ENCODE measurements around the gene TSPAN18.

TSPAN18 gene

DNA sequence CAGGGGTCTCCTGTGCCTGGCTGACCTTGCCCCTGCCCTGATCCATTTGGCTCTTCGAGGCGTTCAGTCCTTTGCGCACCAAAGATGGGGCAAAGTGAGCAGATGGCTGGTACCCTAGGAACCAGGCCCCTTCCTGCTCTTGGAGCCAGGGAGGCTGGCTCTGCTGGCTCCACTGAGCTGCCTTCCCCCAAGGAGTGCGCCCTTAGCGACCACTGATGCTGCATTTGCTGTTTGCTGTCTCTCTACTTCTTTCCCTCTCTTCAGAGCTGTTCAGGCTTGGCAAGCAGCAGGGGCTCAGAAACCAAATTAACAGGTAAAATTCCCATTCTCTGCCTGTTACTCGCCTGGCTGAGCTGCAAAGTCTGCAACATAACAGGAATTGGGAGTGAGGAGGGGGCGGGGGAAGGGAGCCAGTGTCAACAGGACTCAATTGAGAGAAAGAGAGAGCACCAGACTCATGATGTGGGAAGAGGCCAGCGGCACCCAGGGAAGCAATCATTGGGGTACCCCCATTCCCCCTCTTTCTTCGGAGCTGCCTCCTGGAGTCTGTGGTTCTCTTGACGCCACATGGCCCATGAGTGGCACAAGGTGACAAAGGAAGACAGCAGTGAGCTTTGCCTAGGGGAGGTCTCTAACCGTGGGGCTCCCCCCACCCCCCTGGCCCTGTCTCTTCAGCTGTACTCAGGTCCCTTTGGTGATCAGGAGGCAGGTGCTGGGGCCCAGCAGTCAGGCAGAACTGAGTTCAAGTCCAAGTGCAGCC lies 121.6 kb downstream of the TSPAN18 start:
- DNase-seq (ENCODE audit: low read depth): no peak

DNA sequence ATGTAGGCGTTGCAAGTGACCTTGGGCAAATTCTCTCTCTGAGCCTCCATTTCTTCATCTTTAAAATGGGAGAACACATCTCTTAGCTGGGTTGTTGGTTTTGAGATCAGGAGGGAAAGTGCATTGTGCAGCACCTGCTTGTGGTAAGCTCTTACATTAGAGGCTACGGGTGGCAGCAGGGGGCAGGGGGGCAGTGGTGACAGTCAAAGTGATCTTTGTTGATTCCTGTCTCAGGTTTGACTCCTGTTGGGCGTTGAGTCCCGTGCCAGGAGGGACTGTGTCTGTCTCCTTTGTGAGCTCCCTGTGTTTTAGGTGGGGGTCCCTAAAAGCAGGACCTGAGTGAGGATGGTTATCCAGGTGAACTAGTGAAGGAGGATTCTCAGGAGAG lies 122.2 kb downstream of the TSPAN18 start:
- no peak for DNase-seq (ENCODE audit: low read depth)

DNA sequence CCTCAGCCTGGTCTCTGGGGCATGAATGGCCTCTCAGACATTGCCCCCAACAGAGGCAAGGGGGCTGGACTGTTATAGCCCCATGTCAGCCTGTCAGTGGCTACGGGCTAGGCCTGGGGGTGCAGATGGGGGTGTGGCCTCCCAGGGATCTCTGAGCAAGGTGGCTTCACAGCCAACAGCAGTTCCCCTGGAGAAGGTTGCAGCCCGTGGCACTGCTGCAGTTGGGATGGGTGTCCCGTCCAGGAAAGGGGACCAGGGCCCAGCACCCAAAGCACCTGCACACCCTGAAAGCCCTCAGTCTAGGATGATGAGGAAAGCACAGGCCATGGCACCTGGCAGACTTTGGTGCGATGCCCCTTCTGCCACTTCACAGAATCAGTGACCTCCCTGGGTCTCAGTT lies 122.7 kb downstream of the TSPAN18 start:
- DNase-seq (ENCODE audit: low read depth): no peak

DNA sequence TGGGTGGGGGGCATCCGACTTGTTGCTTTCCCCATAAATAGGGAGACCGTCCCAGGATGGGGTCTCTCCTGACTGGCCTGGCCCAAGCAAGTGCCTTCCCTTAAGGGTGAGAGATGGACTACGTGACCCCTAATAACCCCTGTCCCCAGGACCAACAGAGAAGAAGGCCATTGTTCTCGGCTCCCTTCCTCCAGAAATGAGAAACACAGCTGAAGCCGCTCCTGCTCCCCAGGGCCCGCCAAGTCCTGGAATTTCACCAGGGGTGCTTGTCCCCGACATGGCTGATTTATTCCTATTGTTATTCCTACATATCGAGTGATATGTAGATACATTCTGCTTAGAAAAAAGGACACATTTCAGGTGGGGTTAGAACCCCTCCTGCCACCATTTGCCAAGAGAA lies 123.2 kb downstream of the TSPAN18 start:
- DNase-seq (ENCODE audit: low read depth): no peak

DNA sequence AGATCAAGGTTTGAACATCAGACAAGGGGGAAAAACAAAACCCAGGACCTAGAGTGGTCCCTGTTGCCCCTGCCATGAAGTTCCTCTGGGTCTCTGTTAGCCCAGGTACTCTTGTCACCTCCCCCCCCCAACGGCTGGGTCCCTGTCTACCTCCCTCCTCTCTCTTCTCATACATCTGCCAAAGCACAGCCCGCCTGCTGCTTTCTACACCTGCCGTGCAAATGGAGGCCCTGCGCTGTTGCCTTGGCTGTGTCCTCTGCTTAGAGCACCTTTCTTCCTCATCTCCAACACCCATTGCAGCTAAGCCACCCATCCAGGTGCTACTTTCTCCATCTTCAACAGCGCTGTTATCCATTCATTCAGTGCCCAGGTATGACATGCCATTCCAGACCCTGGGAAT lies 124.7 kb downstream of the TSPAN18 start:
- DNase-seq (ENCODE audit: low read depth): no peak

DNA sequence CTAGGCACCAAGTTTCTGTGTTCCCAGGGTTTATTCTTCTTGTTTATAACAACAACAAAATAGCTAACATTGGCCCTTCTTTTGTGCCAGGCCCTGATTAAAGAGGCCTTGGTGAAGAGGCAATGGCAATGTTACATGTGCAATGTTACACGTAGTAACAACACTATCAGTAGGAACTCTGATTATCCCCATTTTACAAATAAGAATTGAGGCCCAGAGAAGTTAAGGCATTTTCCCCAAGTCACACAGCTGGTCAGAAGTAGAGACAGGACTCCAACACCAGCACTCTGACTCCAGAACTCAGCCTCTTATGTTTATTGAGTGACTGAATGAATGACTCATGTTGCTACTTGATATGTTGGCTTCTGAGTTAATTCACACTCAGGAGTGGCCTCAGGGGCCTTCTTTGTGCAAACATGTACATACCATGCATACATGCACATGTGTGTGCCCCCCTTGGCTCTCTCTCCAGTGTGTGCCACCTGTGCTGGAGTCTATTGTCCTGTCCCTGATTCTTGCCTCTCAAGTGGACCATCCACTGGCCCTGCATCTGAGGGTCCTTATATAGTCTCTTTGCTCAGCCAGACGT lies 125.5 kb downstream of the TSPAN18 start:
- DNase-seq (ENCODE audit: low read depth): no peak

DNA sequence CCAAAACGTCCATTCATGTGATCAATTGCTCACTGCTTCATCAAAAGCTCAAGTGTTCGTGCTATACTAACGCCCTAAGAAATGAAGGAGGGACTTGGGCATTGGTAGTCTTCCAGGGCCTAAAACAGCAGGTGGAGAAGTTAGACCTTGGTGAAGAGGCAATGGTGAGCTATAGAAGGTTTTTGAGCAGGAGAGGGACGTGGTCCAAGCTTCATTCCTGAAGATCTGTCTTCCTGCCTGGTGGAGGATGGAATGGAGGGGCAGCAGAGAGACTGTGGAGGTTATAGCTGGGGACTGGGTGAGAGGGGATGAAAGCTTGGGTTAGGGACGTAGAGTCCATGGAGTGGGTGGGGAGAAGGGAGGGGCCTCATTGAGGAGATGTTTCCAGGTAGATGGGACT lies 126.2 kb downstream of the TSPAN18 start:
- DNase-seq (ENCODE audit: low read depth): no peak

DNA sequence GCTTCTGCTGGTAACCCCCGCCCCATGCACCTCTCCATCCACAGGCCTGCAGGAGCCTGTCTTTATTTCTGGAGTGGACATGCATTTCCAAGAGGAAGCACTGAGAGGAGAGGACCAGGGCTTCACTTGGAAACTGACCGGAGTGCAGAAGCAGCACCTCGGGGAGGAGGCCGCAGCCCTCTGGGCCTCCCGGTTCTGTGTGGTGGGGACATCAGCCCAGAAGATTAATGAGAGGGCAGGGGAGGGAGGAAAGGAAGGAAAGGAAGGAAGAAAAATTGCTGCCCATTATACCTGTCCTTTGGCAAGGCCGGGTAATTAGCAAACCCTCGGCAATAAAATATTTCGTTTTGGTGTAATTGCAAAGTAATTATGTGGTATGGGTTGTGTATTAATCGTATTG lies 126.9 kb downstream of the TSPAN18 start:
- DNase-seq (ENCODE audit: low read depth): no peak

DNA sequence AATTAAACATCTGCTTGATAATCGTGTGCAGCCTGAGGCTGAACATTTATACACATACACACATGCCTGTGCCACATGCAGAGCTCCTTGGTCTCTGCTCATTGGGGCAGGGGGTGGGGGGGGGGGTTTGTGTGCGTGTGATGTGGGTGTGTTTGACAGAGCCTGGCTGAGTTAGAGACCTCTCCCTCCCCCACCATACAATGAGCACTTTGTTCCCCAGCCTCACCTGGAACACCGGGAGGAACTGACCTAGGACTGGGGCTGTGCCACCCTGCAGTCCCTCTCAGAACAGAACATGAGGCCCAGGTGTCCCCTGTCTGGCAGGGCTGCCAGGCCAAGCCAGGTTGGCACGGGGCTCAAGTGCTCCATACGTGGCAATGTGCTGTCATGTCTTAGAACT lies 127.3 kb downstream of the TSPAN18 start:
- DNase-seq (ENCODE audit: low read depth): no peak

DNA sequence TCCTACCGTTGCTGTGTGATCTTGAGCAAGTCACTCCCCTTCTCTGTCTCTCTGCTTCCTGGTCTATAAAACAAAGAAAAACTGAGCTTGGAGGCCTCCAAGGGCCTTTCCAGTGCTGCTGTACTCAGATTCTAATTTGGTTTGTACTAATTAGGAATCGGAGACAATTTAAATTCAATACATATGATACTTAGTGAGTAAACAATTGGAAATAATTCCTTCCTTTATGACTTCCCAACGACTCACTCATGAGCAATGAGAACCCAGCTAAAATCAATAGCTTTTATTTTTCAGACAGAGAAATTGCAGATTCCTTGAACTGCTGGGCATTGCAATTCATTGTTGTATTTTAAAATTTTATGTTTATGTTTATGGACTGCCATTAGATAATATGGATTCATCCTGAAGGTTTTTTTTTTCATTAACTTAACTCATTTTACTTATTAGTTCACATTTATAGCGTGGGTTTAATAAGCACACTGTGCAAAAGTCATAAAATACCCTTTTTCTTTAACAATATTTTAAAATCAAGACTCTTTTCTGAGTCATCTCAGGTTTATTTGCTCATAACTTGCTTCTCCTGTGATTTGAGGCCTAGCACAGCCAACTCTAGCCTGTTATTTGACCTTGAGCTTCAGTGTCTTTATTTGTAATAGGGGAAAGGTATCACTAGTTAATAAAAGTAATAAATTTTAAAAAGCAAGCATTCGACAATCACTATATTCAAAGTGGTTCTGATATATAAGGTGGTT lies 128.2 kb downstream of the TSPAN18 start:
- DNase-seq (ENCODE audit: low read depth): no peak

DNA sequence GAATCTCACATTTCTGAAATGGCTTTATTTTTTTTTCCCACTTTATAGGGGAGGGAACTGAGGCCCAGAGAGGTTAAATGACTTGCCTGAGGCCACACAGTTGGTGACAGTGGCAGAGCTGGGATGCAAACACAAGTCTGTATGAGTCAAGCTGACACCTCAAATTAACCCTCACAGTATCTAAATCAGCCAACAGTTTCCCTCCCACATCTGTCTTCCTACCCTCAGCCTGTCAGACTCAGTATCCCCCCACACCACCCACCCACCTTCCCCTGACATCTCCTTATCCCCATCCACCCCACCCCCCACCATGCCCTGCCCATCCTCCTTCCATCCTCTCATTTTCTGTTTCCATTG lies 128.7 kb downstream of the TSPAN18 start:
- DNase-seq (ENCODE audit: low read depth): no peak

DNA sequence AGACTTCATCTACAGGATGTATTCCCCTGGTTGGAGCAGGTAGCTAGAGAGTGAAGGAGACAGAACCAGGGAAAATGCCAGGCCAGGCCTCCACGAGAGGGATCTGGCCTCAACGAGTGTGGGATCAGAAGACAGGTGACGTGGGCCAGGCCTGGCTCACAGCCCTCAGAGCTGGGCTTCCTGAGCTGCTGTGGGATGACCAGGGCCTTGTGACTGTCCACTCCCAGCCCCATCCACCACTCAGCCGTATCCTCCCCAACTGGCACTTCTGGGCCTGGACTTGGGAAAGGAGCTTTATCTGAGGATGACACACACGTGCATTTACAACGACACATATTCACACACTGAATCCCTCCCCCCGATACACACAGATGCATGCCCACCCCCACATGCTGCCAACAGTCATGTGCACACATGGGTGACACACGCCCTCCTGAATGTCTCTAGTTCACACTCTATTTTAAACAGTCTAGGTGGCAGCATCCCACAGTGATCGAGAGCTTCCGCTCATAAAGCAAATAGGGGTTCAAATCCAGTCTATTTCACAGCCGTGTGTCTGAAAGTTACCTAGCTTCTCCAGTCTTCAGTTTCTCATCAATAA lies 130.8 kb downstream of the TSPAN18 start:
- no peak for DNase-seq (ENCODE audit: low read depth)

DNA sequence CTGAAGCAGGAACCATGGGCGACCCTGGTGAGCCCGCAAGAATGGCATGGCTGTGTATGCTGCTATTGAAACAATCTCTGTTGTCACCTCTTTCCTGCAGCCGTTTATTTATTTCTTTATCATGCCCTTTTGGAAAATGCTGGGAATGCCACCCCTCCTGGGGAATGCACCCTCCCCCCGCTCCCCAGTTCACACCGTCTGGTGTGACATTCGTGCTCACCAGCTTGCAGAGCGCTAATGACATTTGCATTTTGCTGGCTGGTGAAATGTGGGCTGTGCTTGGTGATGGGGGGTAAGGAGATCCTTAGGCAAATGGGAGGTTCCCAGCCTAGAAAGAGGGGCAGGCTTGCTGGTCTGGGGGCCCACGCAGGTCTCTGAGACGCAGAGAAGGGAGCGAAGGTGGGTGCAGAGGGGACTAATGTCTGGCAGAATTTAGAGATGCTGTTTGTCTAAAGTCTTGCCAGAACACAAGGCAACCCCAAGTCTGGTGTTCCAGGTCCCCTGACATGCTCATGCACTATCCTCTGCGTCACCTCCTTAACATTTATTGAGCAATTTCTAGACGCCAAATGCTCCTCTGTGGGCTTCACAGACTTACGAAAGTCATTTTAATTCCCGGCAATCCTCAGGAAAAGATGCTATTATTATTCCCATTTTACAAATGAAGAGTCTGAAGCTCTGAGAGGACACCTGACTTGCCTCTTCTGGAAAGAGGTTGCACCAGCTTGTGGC lies 132.2 kb downstream of the TSPAN18 start:
- no peak for DNase-seq (ENCODE audit: low read depth)

DNA sequence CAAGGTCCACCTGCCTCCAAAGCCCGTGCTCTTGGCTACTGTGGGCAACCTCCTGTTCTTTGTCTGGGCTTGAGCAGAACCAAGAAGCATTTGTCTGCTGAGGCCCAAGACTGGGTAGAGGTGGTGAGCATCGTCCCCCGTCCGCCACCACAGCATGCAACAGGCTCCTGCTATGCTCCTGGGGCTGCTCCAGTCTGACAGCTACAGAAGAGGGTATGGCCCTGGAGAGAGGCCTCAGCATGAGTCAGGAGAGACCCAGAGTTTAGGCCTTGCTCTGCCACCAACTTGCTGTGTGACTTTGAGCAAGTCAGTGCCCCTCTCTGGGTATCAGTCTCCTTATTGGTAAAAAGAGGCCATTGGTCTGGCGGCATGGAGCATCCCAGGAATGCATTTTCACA lies 132.8 kb downstream of the TSPAN18 start:
- DNase-seq (ENCODE audit: low read depth): no peak

DNA sequence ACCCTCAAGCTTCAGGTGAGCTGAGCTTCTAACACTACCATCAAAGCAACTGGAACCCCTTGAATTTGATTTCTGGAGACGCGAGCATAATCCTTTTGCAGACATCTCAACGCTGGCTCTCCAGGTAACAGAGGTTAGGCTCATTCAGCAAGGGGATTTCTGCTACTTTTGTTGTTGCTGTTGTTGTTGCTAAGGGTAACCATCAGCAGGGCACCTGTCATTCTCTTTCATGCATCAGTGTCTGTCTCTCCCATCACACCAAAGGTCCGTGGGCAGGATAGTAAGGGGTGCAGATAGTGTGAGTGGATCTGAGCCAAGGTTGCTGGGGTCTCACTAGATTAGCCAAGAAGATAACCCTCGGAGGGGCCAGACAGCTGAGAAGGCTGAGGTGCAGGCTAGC lies 133.6 kb downstream of the TSPAN18 start:
- DNase-seq (ENCODE audit: low read depth): no peak

DNA sequence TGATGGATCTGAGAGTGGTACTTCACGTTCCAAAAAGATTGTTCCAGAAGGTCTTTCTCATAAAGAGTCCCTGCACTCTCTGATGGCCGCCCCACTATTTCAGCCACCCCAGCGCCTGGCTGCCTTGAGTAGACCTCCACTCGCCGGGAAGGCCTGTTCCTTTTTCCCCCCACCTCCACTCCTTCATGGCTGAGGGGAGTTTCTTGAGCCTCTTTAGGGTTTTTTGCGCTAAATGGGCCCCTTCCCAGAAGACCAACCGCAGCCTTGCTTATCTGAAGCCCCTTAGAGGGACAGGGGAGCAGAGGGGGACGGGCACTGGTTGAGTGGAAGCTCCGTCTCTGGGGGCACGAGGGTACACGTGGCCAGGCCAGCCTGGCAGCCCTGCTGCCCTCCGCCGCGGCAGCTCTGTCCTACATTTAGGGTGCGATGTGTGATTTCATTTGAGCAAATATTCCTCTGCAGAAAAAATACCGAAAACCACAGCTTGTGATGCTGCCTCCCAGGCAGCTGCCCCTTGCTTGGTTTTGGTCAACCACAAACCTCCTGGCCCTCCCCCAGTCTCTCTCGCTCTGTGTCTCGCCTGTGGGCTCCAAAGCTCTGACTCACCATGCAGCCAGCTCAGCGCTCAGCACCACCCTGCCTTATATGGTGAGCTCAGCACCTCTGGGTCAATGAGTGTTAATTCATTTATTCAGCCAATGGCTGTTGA lies 135.2 kb downstream of the TSPAN18 start:
- DNase-seq (ENCODE audit: low read depth): peak; percentile 99

DNA sequence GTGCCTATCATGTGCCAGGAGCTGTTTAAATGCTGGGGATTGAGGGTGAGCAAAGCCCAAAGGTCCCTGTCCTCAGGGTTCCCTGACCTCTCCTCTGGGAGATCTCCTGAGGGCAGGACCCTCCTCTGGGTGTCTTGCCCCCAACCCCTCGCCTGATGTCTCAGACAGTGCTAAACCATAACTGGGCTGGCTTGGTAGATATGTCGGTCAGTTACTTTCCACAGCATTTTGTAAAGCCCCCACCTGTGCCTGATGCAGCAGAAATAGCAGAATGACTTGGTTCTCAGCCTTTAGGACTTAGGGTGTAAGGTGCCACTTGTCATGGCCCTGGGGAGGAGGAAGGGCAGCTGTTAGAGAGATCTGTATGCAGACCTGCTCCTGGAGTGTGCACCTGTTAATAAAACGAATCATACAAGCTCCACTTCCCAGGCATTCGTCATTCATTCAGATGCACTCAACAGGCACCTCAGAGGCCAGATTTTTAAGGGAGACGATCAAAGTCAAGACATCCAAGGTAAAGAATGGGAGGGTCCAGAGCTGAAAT lies 135.9 kb downstream of the TSPAN18 start:
- DNase-seq (ENCODE audit: low read depth): no peak

DNA sequence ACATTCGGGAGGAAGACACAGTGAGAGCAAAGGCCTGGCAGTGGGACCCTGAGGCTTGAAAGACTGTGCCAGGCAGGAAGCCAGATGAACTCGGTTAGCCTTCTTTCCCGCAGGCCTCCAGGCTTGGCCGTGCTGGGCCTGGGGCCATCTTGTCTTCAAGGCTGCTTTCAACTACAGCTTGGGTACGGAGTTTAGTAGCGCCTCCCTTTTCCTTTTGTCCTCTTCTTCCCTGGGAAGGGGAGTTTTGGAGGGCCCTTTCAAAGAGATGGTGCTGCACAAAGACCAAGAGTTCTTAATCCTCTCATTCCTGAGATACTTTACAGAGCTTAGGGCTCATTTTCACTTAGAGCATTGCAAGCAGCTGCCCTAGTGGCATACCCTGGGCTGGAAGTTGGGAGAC lies 136.5 kb downstream of the TSPAN18 start:
- DNase-seq (ENCODE audit: low read depth): no peak

DNA sequence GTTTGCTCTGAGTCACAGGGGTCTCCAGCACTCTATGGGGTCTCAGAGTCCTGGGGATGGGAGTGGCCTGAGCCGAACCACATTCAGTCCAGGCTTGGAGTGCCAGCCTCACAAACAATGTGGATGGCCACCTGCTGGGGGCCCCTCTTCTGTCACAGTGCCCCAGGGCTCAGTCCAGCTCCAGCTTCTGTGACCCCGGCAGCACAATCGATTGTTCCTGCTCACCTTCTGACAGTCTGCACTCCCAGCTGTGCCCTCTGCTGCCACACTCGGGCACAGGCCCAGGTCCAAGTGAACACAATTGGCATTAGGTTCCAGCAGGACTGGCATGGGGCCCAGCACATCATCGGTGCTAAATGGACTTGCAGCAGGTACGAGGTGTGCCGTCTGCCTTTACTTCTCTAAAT lies 139.1 kb downstream of the TSPAN18 start:
- DNase-seq (ENCODE audit: low read depth): no peak

DNA sequence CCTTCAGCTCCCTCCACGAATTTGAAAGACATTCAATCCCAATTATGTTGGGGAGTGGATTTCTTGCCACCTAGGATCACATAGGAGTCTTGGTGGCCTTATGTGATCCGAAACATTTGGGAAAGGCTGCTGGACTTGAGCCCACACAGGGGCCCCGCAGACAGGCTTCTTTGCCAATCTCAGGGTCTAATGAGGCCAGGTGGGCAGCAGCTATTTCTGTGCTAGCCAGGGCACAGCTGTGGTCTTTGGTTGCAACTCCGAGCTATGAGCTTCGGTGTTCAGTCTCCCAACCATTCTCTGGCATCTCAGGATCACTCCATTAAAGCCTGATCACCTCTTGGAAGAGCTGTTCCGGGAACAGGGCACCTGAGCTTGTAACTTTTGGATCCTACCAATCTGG lies 139.5 kb downstream of the TSPAN18 start:
- no peak for DNase-seq (ENCODE audit: low read depth)

DNA sequence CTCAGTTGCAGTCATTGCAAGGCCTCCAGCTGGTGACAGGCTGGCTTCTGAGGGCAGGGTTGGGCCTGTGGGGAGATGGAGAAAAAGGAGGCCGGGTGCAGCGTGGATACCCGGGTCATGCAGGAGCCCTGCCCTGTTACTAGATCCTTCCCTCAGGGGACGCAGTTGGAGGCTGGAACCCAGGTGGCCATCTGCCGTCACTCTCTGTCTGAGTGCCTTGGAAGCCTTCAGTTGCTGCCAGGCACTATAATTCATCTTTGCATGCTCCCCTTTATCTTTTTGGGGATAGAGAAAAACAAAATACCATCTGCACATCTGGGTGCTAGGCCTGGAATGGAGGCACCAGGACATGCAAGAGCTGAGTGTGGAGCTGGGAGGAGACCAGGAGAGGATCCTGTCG lies 141.3 kb downstream of the TSPAN18 start:
- no peak for DNase-seq (ENCODE audit: low read depth)

Measured in HS-27A (cell line).